Osteocyte (in vitro differentiated cells): ENCODE data around the gene AKAP9. TPM values are rescaled to one million over a fixed set of nuclear protein-coding genes. Genes with fewer than 3 reads are reported as not detected.
"Not testable (repeated sequence)": the region's sequence is repeated elsewhere in the genome, so short reads cannot be mapped to it uniquely, and the experiment has no call there.

Experiments used
- DNase-seq: peaks from one replicate; pipeline ENCODE4 v3.0.0; 2021; ENCODE audit warnings: mixed read lengths; ENCODE audit not compliant: unreplicated experiment; ENCODE audit errors: extremely low spot score
- H3K27ac Mint-ChIP-seq: one replicate; pipeline ENCODE4 v1.8.0; 2021; ENCODE audit warnings: mild to moderate bottlenecking, mixed read lengths; ENCODE audit not compliant: unreplicated experiment
- H3K27me3 Mint-ChIP-seq: one replicate; pipeline ENCODE4 v1.8.0; 2021; ENCODE audit warnings: mixed read lengths; ENCODE audit not compliant: unreplicated experiment
- H3K36me3 Mint-ChIP-seq: one replicate; pipeline ENCODE4 v1.8.0; 2021; ENCODE audit warnings: mixed read lengths; ENCODE audit not compliant: unreplicated experiment
- H3K4me1 Mint-ChIP-seq: one replicate; pipeline ENCODE4 v1.8.0; 2021; ENCODE audit warnings: mixed read lengths; ENCODE audit not compliant: unreplicated experiment
- H3K4me3 Mint-ChIP-seq: one replicate; pipeline ENCODE4 v1.8.0; 2021; ENCODE audit warnings: mild to moderate bottlenecking, moderate library complexity, mixed read lengths; ENCODE audit not compliant: unreplicated experiment
- H3K9me3 Mint-ChIP-seq: one replicate; pipeline ENCODE4 v1.8.0; 2021; ENCODE audit warnings: mixed read lengths; ENCODE audit not compliant: unreplicated experiment
- CTCF ChIP-seq: fragments of 200-600 bp; sonication (generic); IDR thresholded peaks from 2 replicates; pipeline ENCODE4 v1.5.0; 2021; ENCODE audit warnings: antibody characterized with exemption, mild to moderate bottlenecking, moderate library complexity
- long read RNA-seq: library from polyadenylated mRNA; unstranded; transcript quantifications from one replicate; pipeline ENCODE4 v2.0.0, GENCODE V29; 2021
- total RNA-seq: library from RNA; stranded (reverse); gene quantifications from 2 replicates; pipeline ENCODE4 v1.2.1, GENCODE V29; 2021

Gene AKAP9
- 44.9 and 47.2 TPM in 2 replicates for total RNA-seq
- long read RNA-seq, transcript AKAP9-205 (7 exons, 1,356 nt) = major isoform, 11 of 54 reads
- long read RNA-seq, partial matches to known transcripts = 35 of 54 reads
- long read RNA-seq, other reads (novel, unspliced or antisense) = 8 of 54 reads

DNA sequence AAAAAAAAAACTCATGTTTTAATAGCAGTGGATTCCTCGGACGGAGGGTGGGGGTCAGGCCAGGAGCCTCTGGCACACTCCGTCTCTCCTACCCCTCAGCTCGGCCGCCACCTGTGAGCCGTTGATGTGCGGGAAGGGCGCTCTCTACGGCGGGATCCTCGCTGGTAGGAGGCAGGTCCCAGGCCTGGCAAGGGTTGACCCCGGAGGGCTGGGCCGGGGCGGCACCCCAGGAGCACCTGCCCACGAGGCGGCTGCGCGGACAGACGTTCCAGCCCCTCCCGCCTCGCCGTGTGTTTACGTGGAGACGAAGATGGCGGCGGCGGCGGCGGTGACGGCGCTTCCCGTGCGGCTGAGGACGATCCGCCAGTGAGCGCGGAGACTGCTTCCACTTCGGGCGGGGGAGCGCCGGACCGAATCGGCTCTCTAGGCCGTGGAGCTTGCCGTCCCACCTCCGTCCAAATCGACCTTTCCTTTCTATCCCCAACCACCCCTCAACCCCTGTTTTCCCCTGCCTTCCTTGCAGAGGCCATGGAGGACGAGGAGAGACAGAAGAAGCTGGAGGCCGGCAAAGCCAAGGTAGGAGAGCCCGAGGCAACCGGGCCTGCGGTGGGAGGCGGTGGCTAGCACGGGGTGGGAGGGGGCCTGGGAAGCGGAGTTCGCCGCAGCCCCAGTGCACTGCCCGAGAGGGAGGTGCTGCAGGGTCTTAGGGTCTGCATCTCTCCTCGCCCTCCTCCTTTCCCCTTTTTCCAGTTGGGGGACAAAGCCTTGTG, at the start of gene AKAP9:
Gene AKAP9 (plus strand): TSS at position 291 of the 770 bp plus-strand sequence. CDS start 238 bp downstream, at position 529.
- Mint-ChIP-seq H3K4me1 (peaks cover 30% of the 10 kb centered on the region), H3K36me3 (no peaks in the 10 kb centered on the region), H3K27me3 (peaks cover 2% of the 10 kb centered on the region), H3K4me3 (peak within 1 kb of the TSS; percentile 85), H3K9me3 (no peaks in the 10 kb centered on the region), H3K27ac (peak within 1 kb of the TSS; percentile 99)
- DNase-seq = peak; percentile 92
- no peak for TF ChIP-seq CTCF

DNA sequence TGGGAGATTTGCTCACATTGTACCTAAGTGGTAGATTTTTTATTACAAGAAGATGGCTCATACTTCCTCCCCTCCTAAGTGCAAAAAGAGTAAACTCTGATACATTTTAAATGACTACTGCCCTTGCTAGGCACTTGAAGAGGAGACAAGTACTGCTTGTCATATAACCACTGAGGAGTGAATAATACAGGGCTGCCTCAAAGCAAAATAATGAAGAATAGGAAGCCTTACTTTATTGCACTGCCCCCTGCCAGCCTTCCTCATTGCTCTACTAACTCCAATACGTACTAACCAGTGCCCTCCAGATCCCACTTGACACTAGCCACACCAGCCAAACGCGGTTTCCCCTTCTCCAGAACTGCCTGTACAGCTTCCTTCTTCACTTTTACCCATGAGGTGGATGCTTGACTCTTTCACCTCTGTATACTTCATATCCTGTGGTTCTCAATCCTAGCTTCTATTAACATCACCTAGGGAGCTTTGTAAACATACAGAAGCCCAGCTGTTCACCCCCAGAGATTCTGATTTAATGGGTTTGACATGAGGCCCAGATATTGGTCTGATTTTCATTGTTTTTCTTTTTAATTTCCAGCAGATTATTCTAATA, 48.5 kb upstream of the AKAP9 start:
- Mint-ChIP-seq H3K36me3 (no peaks in the 10 kb centered on the region), H3K4me1 (peaks cover 4% of the 10 kb centered on the region), H3K27me3 (peaks cover 35% of the 10 kb centered on the region), H3K9me3 (no peaks in the 10 kb centered on the region), H3K27ac (no peak overlapping the region), H3K4me3 (no peak overlapping the region)
- no peak for DNase-seq
- no peak for TF ChIP-seq CTCF

DNA sequence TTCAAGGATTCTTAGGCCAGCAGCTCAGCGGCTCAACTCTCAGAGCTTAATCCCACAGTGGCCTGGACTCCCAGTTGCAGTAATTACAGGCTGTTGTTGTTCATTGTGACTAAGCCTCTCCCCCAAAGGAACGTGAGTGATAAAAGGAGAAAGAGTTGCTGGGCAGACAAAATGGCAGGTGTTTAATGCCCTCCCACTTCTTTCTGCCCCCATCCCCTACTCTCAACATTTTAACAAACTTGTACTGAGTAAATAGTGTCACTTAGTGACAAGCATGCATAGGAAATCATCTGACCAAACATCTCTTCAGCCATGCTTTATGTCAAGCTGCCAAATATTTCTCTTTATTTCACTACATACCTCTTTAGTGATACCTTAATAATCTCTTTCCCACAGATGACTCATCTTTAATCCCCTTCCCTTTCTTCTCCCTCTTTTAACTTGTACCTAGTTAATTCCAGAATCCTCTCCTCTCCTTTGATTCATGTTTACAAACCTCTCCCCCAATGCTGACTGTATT, 47.8 kb upstream of the AKAP9 start:
- no peak for TF ChIP-seq CTCF
- DNase-seq = no peak
- Mint-ChIP-seq H3K27me3 (peaks cover 35% of the 10 kb centered on the region), H3K27ac (no peak overlapping the region), H3K4me1 (peaks cover 4% of the 10 kb centered on the region), H3K36me3 (no peaks in the 10 kb centered on the region), H3K9me3 (no peaks in the 10 kb centered on the region), H3K4me3 (no peak overlapping the region)

DNA sequence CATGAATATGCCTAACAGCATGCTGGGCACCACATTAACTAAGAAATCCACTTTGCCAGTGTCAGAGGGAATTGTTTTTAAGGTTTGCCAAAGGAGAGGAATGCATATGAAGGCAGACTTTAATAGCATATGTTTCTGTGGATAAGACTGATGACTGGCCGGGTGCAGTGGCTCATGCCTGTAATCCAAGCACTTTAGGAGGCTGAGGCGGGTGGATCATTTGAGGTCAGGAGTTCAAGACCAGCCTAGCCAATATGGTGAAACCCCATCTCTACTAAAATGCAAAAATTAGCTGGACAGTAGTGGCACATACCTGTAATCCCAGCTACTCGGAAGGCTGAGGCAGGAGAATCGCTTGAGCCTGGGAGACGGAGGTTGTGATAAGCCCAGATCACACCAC, 47.0 kb upstream of the AKAP9 start:
- H3K4me1 Mint-ChIP-seq, H3K9me3 Mint-ChIP-seq, H3K27ac Mint-ChIP-seq, H3K36me3 Mint-ChIP-seq, DNase-seq, H3K4me3 Mint-ChIP-seq: not testable (repeated sequence)
- H3K27me3 Mint-ChIP-seq = peaks cover 37% of the 10 kb centered on the region

GRCh38 chr7:91894781-91895480, 45.7 kb upstream of the AKAP9 start:
- H3K9me3 Mint-ChIP-seq = no peaks in the 10 kb centered on the region
- DNase-seq = no peak
- H3K27ac Mint-ChIP-seq = no peak overlapping the region
- peaks cover 41% of the 10 kb centered on the region for H3K27me3 Mint-ChIP-seq
- no peaks in the 10 kb centered on the region for H3K36me3 Mint-ChIP-seq
- no peak overlapping the region for H3K4me3 Mint-ChIP-seq
- no peak for TF ChIP-seq CTCF
- H3K4me1 Mint-ChIP-seq = peaks cover 4% of the 10 kb centered on the region
